Panc1 (cell line): ENCODE data around the gene ADGRG3.

Source experiments
- TF ChIP-seq, protein P1 (sequence below): fragments of 450-650 bp; IDR thresholded peaks from 2 replicates; pipeline ENCODE4 v1.5.1; 2017; ENCODE audit warnings: mild to moderate bottlenecking
- TF ChIP-seq, protein P2 (sequence below), 2 experiments: IDR thresholded peaks; 2 replicates each; pipeline ENCODE4 v1.6.1; 2011 to 2012; ENCODE audit warnings: low read depth in 2 of 2, control low read depth in 1 of 2, low read length in 1 of 2, mild to moderate bottlenecking in 1 of 2, moderate library complexity in 1 of 2; ENCODE audit not compliant: insufficient read depth in 1 of 2

DNA sequence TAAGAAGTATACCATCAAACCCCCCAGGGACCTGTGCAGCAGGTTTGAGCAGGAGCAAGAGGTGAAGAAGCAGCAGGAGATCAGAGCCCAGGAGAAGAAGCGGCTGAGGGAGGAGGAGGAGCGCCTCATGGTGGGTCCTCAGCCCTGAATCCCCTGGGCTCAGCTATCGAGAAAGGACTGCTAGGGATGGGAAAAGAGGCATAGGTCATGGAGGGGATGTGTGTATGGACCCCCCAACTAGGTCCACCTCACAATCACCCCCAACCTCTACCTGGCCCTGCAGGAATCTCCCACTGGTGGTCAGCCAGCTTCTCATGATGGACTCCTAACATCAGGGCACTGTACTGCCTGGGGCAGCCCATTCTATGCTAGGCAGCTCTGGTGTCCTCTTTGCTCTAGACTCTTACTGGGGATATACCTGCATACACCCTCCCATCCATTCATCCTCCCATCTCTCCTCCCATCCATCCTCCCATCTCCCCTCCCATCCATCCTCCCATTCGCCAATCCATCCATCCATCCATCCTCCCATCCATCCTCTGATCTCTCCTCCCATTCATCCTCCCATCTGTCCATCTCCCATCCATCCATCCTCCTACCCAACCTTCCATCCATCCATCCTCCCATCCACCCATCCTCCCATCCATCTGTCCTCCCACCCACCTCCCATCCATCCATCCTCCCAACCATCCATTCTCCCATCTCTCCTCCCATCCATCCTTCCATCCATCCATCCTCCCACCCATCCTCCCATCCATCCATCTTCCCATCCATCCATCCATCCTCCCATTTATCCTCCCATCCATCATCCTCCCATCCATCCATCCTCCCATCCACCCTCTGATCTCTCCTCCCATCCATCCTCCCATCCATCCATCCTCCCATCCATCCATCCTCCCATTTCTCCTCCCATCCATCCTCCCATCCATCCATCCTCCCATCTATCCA lies 37.1 kb downstream of the ADGRG3 start:
- TF ChIP-seq, protein P1, sequence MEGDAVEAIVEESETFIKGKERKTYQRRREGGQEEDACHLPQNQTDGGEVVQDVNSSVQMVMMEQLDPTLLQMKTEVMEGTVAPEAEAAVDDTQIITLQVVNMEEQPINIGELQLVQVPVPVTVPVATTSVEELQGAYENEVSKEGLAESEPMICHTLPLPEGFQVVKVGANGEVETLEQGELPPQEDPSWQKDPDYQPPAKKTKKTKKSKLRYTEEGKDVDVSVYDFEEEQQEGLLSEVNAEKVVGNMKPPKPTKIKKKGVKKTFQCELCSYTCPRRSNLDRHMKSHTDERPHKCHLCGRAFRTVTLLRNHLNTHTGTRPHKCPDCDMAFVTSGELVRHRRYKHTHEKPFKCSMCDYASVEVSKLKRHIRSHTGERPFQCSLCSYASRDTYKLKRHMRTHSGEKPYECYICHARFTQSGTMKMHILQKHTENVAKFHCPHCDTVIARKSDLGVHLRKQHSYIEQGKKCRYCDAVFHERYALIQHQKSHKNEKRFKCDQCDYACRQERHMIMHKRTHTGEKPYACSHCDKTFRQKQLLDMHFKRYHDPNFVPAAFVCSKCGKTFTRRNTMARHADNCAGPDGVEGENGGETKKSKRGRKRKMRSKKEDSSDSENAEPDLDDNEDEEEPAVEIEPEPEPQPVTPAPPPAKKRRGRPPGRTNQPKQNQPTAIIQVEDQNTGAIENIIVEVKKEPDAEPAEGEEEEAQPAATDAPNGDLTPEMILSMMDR, result no peak
- TF ChIP-seq, protein P2, sequence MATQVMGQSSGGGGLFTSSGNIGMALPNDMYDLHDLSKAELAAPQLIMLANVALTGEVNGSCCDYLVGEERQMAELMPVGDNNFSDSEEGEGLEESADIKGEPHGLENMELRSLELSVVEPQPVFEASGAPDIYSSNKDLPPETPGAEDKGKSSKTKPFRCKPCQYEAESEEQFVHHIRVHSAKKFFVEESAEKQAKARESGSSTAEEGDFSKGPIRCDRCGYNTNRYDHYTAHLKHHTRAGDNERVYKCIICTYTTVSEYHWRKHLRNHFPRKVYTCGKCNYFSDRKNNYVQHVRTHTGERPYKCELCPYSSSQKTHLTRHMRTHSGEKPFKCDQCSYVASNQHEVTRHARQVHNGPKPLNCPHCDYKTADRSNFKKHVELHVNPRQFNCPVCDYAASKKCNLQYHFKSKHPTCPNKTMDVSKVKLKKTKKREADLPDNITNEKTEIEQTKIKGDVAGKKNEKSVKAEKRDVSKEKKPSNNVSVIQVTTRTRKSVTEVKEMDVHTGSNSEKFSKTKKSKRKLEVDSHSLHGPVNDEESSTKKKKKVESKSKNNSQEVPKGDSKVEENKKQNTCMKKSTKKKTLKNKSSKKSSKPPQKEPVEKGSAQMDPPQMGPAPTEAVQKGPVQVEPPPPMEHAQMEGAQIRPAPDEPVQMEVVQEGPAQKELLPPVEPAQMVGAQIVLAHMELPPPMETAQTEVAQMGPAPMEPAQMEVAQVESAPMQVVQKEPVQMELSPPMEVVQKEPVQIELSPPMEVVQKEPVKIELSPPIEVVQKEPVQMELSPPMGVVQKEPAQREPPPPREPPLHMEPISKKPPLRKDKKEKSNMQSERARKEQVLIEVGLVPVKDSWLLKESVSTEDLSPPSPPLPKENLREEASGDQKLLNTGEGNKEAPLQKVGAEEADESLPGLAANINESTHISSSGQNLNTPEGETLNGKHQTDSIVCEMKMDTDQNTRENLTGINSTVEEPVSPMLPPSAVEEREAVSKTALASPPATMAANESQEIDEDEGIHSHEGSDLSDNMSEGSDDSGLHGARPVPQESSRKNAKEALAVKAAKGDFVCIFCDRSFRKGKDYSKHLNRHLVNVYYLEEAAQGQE (IDR thresholded peaks at IDR 0.05; ENCODE audit: insufficient read depth in 1 of 2, low read depth in 2 of 2, low read length in 1 of 2), result no peak
